ENCODE data around the gene INSM2.

INSM2 gene

DNA sequence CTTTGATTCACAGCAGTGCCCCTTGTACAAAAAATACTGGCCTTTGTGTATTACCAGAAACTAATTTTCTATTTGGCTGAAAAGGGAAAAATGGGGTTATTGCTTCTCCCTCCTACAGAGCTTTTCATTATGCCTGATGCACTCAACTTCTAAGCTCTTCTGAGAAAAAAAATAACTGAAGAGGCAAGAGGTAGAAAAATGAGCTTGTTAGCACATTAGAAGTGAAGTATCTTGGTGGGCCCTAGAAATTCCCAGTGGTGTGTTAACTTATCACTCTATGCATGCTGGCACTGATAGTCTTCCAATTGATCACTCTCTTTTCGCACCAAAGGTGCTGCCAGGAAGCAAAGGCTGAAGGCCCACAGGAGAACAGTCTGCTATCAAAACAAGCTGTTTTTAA lies 17.1 kb downstream of the INSM2 start:
- no peak for DNase-seq

DNA sequence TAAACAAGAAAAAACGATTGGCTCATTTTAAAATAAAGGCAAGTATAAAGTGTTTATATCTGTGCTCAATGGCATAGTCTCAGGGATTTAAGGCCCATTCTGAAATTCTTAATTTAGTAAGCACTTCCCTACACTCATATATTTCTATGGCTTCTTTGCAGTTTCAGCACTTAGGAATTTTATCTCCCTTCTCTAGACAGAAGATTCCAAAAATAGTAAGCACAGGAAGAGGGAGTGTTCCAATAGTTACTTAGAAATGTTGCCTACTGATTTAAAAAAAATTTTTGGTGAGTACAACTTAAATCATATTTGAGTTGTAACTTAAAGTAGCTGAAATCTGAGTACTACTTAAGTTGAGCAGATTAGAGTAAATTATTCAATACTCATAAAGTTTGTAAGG lies 19.8 kb downstream of the INSM2 start:
- DNase-seq = no peak

DNA sequence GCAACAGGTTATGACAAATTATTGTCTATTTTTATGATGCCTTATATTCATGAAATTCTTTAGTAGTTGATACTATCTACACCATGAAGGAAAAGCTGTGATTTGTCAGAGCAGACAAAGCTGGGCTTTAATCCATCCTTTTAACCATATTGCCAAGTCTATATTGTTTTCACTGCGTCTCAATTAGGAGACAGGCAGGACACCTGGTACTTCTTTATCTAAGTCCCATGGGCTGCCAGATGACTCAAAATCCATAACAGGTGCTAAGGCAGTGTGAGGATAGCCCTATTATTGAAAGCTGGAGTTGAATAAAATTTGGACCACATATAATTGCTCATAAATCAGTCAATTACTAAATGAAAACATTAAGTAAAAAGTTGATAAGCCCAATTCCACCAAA lies 22.6 kb downstream of the INSM2 start:
- DNase-seq = no peak

DNA sequence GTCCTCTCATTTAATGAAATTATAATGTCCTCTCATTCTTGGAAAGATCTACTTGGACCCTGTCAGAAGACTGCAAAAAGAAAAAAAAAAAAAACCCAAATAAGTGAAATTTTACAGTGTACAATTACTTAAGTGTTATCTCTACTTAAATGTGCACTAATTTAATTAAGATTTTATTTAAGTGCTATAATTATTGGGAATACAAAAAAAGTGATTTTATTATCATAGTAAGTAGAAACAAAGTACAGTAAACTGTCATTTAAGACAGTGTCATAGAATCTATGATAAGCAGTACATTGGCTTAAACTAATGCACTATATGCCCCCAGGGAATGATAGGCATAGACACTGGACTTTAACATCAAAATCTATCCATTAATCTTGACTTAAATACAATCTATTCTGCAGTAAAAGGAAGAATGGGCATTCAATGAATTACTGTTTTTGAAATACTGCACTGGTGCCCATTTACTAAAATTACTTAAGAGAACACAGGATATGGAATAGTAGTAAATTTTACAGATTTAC lies 23.3 kb downstream of the INSM2 start:
- no peak for DNase-seq

DNA sequence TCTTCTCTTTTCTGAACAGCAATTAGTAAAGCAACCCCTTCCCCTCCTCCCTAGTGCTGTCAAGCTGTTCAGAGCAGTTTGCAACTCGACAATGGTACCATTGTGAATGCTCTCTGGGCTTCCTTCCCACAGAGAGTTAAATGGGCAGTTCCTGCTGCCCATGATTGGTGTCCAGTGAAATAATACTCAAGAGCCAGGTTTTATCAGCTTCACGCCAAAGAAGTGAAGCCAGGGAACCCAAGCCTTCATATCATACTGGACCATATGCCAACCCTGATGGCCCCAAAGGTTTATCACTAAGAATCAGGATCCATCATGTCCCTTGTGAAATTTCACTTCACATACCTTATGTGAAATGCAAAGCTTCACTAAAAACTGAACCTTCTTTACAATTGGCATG lies 24.7 kb downstream of the INSM2 start:
- no peak for DNase-seq

DNA sequence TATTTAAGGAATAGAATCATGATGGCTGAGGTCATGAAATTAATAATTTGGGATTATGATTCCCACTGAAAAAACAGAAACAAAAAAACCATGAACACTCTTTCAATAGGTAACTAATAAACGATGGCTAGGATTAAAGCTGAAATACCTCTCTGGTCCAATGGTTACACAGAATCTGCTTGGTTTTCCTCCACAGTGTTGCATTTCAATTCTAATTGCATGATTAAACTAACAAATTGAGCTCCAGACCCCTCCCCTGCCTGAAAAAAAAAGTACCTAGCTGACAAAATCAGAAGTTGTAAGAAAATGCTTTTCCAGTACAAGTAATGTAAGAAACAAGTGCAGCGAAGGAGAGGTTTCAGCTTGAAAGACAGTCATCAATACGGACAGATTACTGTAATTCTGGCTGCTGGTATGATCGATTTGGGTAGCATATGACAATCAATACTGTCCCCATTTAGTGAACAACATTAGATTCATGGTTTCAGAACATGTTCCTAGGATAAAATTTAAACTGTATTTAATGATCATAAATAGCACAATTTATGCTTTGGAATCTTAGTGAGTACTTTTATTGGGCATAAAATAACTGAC lies 32.0 kb downstream of the INSM2 start:
- DNase-seq = no peak

DNA sequence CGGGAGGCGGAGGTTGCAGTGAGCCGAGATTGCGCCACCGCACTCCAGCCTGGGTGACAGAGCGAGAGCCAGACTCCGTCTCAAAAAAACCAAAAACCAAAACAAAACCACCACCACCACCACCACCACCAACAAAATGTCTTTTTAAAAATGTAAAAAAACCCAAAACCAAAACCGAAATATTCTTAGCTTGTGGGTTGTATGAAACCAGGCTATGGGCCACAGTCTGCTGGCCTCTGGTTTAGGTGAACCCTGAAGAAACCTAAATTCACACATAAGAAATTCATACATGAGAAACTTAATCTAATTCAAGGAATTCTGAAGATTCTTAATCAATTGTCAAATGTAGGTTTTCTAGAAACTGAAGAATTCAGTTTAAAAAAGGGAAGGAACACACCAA lies 37.6 kb downstream of the INSM2 start:
- DNase-seq = no peak

DNA sequence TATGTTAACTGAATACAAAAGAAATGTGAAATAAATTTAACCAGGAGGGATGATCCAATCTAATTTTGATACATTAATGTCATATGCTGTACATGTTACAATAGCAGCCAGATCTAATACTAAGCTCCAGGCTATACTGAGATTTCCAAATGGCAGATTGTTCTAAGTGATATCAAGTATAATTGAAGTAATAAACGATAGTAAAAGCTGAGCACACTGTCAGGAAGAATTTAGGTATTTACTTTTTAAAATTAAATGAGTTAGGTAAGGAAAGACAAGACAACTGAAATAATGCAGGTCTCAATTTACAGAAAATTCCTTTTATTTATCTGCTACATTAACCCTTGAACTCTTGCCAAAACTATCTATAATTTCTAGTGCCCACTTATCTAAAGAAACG lies 39.9 kb downstream of the INSM2 start:
- DNase-seq = no peak

DNA sequence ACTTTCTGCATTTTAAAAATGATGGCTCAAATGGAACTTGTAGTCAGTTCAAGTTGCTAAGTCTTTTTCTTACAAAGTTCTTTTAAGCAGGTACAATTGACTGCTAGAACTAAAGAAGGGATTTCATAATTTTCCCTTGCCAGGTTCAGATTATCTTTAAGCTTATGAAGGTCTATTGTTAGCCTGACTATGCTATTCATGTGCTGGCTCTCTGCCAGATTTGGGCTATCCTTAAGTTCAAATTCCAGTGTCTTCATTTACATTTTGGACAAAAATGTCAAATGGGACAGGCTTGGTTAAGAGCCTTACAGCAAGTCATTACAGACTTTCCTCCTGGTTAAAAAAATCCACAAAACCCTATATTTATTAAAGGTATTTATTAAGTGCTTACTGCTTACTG lies 42.3 kb downstream of the INSM2 start:
- no peak for DNase-seq

DNA sequence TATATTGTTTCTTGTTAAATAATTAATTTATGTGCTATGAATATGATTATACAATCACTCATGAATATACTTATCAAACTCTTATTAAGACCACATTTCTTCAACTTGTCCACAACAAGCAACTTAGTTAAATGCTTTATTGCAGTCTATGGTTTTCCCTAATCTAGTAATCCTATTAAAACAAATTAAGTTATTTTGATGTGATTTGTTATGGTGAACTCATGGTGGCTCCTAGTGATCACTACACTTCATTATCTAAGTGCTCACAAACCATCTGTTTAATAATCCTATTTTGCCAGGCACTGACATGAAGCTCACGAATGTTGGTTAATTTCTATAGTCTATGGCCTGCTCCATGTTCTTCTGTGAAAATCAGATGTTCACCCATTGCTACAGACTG lies 42.9 kb downstream of the INSM2 start:
- DNase-seq = no peak

DNA sequence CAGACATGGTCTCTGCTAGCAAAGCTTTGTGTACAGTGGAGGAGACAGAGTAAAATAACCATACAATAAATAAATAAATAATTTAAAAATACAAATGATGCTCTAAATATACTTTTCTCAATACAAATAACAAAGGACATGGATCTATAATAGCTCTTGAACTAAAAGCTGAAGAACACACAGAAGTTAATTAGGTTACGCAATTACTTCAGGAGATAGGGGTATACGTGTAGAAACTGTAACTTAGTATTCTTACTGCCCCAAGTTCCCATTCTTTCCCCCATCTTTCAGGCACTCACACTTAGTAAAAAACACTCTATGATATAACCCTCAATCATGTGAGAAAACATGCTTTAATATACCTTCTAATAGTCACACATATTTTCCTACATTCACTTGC lies 44.2 kb downstream of the INSM2 start:
- DNase-seq = no peak

DNA sequence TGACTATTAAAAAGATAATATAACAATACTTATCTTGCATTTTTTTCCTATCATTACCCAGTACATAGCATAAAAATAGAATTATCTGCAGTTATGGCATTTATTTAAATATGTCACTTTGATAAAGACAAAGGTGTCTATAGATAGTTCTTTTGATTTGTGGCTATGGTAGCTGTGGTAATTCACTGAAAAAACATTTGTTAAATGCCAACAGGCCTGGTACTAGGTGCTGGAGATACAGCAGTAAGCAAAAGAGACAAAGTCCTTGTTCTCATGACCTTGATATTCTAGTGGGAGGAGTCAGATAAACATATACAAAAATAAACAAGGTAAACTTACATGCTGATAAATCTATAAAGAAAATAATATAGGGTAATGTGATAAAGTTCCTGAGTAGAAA lies 44.7 kb downstream of the INSM2 start:
- DNase-seq = no peak
